HG02938 (cell line): Measurements from ENCODE around the gene MUC22.

Source experiments
- ATAC-seq: cut with Tn5 transposase; IDR thresholded peaks from one replicate; pipeline ENCODE4 v1.9.1; 2021; ENCODE audit warnings: mild to moderate bottlenecking, moderate library complexity; ENCODE audit not compliant: unreplicated experiment

The MUC22 gene

GRCh38 chr6:31075528-31075927 lies 65.3 kb downstream of the MUC22 start:
- no peak for ATAC-seq

- ATAC-seq: no peak
Measured at GRCh38 chr6:31076611-31077010, 66.3 kb downstream of the MUC22 start.

GRCh38 chr6:31079656-31080261 lies 69.5 kb downstream of the MUC22 start:
- ATAC-seq: no peak

- no peak for ATAC-seq
Measured at GRCh38 chr6:31081872-31082271, 71.6 kb downstream of the MUC22 start.

GRCh38 chr6:31083742-31084354 lies 73.6 kb downstream of the MUC22 start:
- ATAC-seq: no peak
